SK-N-SH (cell line): ENCODE results near the gene PBX1. TPM values are rescaled to one million over a fixed set of nuclear protein-coding genes. Genes with fewer than 3 reads are reported as not detected.

Experiments used
- CTCF ChIA-PET: fragments of 300-600, 350-600 bp; formaldehyde crosslinking; extraction: SDS; loops from one replicate; lab custom pipeline; 2021; lab: Yijun Ruan, JAX
- POLR2A ChIA-PET: fragments of 350-600 bp; sonication (Branson Sonifier 250); formaldehyde crosslinking; extraction: SDS; loops from one replicate; lab custom pipeline; 2020; ENCODE audit warnings: antibody characterized with exemption, inconsistent platforms; lab: Yijun Ruan, JAX
- DNase-seq: peaks from one replicate; pipeline ENCODE4 v3.0.0; 2012
- H2AFZ ChIP-seq: fragments of 200-600 bp; sonication (generic); 2 replicates; pipeline ENCODE4 v1.8.1; 2016; ENCODE audit warnings: antibody characterized with exemption, mild to moderate bottlenecking, low read depth
- H3F3A ChIP-seq: fragments of 200-600 bp; sonication (generic); replicated peaks from 2 replicates; pipeline ENCODE3; 2016; ENCODE audit warnings: antibody characterized with exemption, mild to moderate bottlenecking; ENCODE audit not compliant: insufficient read depth
- H3K27ac ChIP-seq, 2 experiments: fragments of 200-500 bp in 1 of 2; fragments of 200-600 bp in 1 of 2; sonication (Bioruptor generic) in 1 of 2; sonication (generic), shearing (Covaris generic) in 1 of 2; 2 replicates each; pipeline versions ENCODE4 v1.5.1 to v1.6.1; 2014 to 2016; ENCODE audit warnings: low read depth in 2 of 2, inconsistent platforms in 1 of 2, low read length in 1 of 2, mild to moderate bottlenecking in 1 of 2, mixed read lengths in 1 of 2
- H3K27me3 ChIP-seq: fragments of 200-600 bp; sonication (generic), shearing (Covaris generic); 2 replicates; pipeline ENCODE4 v1.6.1; 2016; ENCODE audit warnings: mixed run types; ENCODE audit not compliant: insufficient read depth
- H3K36me3 ChIP-seq, 2 experiments: fragments of 200-500 bp in 1 of 2; fragments of 200-600 bp in 1 of 2; sonication (Bioruptor generic) in 1 of 2; sonication (generic) in 1 of 2; replicated peaks in 1 of 2; 2 replicates each; pipeline versions ENCODE3 to v1.5.1; 2014 to 2016; ENCODE audit warnings: low read length in 1 of 2, mild to moderate bottlenecking in 1 of 2; ENCODE audit not compliant: insufficient read depth in 2 of 2, control insufficient read depth in 1 of 2
- H3K4me1 ChIP-seq, 2 experiments: fragments of 200-500 bp in 1 of 2; fragments of 200-600 bp in 1 of 2; sonication (Bioruptor generic) in 1 of 2; sonication (generic), shearing (Covaris generic) in 1 of 2; 2 replicates each; pipeline versions ENCODE4 v1.5.1 to v1.6.1; 2014 to 2016; ENCODE audit warnings: low read depth in 1 of 2, low read length in 1 of 2, mixed run types in 1 of 2; ENCODE audit not compliant: insufficient read depth in 2 of 2, control insufficient read depth in 1 of 2
- H3K4me2 ChIP-seq: fragments of 200-600 bp; sonication (generic), shearing (Covaris generic); 2 replicates; pipeline ENCODE4 v1.6.1; 2017; ENCODE audit warnings: mixed run types
- H3K4me3 ChIP-seq, 2 experiments: fragments of 200-500 bp in 1 of 2; fragments of 200-600 bp in 1 of 2; sonication (Bioruptor generic) in 1 of 2; sonication (generic), shearing (Covaris generic) in 1 of 2; 2 replicates each; pipeline versions ENCODE4 v1.5.1 to v1.8.1; 2014 to 2016; ENCODE audit warnings: low read depth in 2 of 2, inconsistent platforms in 1 of 2, low read length in 1 of 2, mild to moderate bottlenecking in 1 of 2, mixed read lengths in 1 of 2, moderate library complexity in 1 of 2
- H3K79me2 ChIP-seq: fragments of 200-600 bp; sonication (generic); 2 replicates; pipeline ENCODE4 v1.8.1; 2017; ENCODE audit warnings: mild to moderate bottlenecking; ENCODE audit not compliant: insufficient read depth
- H3K9ac ChIP-seq: fragments of 200-600 bp; sonication (generic); 2 replicates; pipeline ENCODE4 v1.6.1; 2017; ENCODE audit warnings: mixed run types
- H3K9me2 ChIP-seq: fragments of 200-600 bp; sonication (generic); 2 replicates; pipeline ENCODE4 v1.6.1; 2017; ENCODE audit warnings: mixed run types
- H3K9me3 ChIP-seq: fragments of 200-600 bp; sonication (generic); 2 replicates; pipeline ENCODE4 v1.6.1; 2017; ENCODE audit warnings: mixed run types, mild to moderate bottlenecking, moderate library complexity
- H4K20me1 ChIP-seq: fragments of 200-600 bp; sonication (generic); 2 replicates; pipeline ENCODE4 v1.6.1; 2017; ENCODE audit warnings: mild to moderate bottlenecking, mixed run types; ENCODE audit not compliant: insufficient read depth
- CHD2 ChIP-seq: fragments of 150-350 bp; IDR thresholded peaks from 2 replicates; pipeline ENCODE4 v1.6.1; 2018; ENCODE audit warnings: low read length; ENCODE audit not compliant: partially characterized antibody
- EZH2phosphoT487 ChIP-seq: fragments of 200-600 bp; sonication (generic); IDR thresholded peaks from 2 replicates; pipeline ENCODE4 v1.6.1; 2017; ENCODE audit warnings: low read depth, mixed run types, mild to moderate bottlenecking, antibody characterized with exemption, moderate library complexity, borderline replicate concordance
- GABPA ChIP-seq: IDR thresholded peaks from 2 replicates; pipeline ENCODE4 v1.4.0; 2012; ENCODE audit warnings: low read depth, mild to moderate bottlenecking
- GATA2 ChIP-seq: sonication (generic); formaldehyde crosslinking; IDR thresholded peaks from 2 replicates; pipeline ENCODE4 v1.5.0; 2020; ENCODE audit warnings: mild to moderate bottlenecking, missing genetic modification reagents
- JUND ChIP-seq: IDR thresholded peaks from 2 replicates; pipeline ENCODE4 v1.4.0; 2012
- MXI1 ChIP-seq: IDR thresholded peaks from 2 replicates; pipeline ENCODE4 v1.6.1; 2012; ENCODE audit warnings: mild to moderate bottlenecking, low read depth, low read length, improper control_type of control experiment
- NFIC ChIP-seq: IDR thresholded peaks from 2 replicates; pipeline ENCODE4 v1.4.0; 2012; ENCODE audit warnings: borderline replicate concordance
- NRF1 ChIP-seq: IDR thresholded peaks from 2 replicates; pipeline ENCODE4 v1.6.1; 2012; ENCODE audit warnings: low read depth, mild to moderate bottlenecking, low read length
- RAD21 ChIP-seq: IDR thresholded peaks from 2 replicates; pipeline ENCODE4 v1.6.1; 2012; ENCODE audit warnings: mild to moderate bottlenecking, low read length
- RCOR1 ChIP-seq: fragments of 150-350 bp; IDR thresholded peaks from 2 replicates; pipeline ENCODE4 v1.6.1; 2017; ENCODE audit warnings: antibody characterized with exemption, low read length
- RFX5 ChIP-seq: IDR thresholded peaks from 2 replicates; pipeline ENCODE4 v1.6.1; 2012; ENCODE audit warnings: mild to moderate bottlenecking, improper control_type of control experiment, low read length
- SMC3 ChIP-seq: IDR thresholded peaks from 2 replicates; pipeline ENCODE4 v1.6.1; 2012; ENCODE audit warnings: low read depth, low read length, improper control_type of control experiment
- TAF1 ChIP-seq: IDR thresholded peaks from 2 replicates; pipeline ENCODE4 v1.6.1; 2012; ENCODE audit warnings: low read depth, mild to moderate bottlenecking, low read length, moderate library complexity, borderline replicate concordance
- TCF12 ChIP-seq: IDR thresholded peaks from 2 replicates; pipeline ENCODE4 v1.4.0; 2012
- WGBS: methylation state at CpG from one replicate; pipeline ENCODE4 v1.1.6; 2017; ENCODE audit warnings: low lambda C conversion rate; 5-methylcytosine and 5-hydroxymethylcytosine counted together
- polyA plus RNA-seq, 3 experiments: library from polyadenylated mRNA; depleted of rRNA; stranded (reverse); fragments of >200 nt; gene quantifications; 2 replicates each; pipeline ENCODE4 v1.2.3, GENCODE V29; 2012
- TF ChIP-seq, protein P1 (sequence below): fragments of 200-600 bp; sonication (generic); IDR thresholded peaks from 2 replicates; pipeline ENCODE4 v1.6.1; 2017; ENCODE audit warnings: antibody characterized with exemption, mild to moderate bottlenecking, moderate library complexity
- TF ChIP-seq, protein P2 (sequence below): IDR thresholded peaks from 2 replicates; pipeline ENCODE4; 2012
- TF ChIP-seq, protein P3 (sequence below): fragments of 150-350 bp; IDR thresholded peaks from 2 replicates; pipeline ENCODE4 v1.6.1; 2017; ENCODE audit warnings: antibody characterized with exemption, low read length, low read depth, borderline replicate concordance
- TF ChIP-seq, protein P4 (sequence below): IDR thresholded peaks from 2 replicates; pipeline ENCODE4 v1.4.0; 2012; ENCODE audit warnings: low read depth, borderline replicate concordance

PBX1 gene
- polyA plus RNA-seq, 1 of the 3 experiments (the other 2 are of a cell fraction), result 27.0 TPM

DNA sequence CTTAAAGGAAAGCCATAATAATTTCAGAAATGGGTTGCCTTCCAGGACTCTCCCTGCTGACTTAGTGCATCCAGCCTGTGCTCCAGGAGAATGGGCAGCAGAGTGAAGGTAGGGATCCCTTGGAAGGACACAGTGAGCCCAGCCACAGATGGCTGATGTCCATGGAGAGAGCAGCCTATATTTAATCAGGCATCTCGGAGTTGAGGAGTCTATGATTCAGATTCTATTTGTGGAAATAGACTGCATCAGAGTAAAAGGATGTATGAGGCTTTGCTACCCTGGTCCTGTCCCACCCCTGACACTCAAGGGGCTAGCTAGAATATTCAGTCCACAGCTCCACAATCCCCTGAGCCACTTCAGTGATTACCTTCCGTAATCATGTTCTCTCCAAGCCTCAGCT is 43.8 kb upstream of the PBX1 start:
- ChIA-PET CTCF (interaction anchor here (1.5 kb wide), 1 partner anchor 272 kb away, joined by 4 read pairs; no protein-coding TSS in a partner anchor), POLR2A (no interaction called here)
- Histone ChIP-seq H3K9ac (no peak overlapping the region), H3K36me3 (no peaks in the 10 kb centered on the region), H3K27ac (no peak overlapping the region), H3K9me2 (no peaks in the 10 kb centered on the region)
- no peak for DNase-seq
- WGBS, result 48% methylated on average over 2 of the region's 2 CpGs
- TF ChIP-seq NRF1 (no peak), JUND (no peak), NFIC (no peak), MXI1 (no peak), GATA2 (no peak), EZH2phosphoT487 (no peak), SMC3 (no peak), RFX5 (no peak), CHD2 (no peak), RCOR1 (no peak), TAF1 (no peak), TCF12 (no peak), GABPA (no peak), RAD21 (no peak)
- TF ChIP-seq, protein P1, sequence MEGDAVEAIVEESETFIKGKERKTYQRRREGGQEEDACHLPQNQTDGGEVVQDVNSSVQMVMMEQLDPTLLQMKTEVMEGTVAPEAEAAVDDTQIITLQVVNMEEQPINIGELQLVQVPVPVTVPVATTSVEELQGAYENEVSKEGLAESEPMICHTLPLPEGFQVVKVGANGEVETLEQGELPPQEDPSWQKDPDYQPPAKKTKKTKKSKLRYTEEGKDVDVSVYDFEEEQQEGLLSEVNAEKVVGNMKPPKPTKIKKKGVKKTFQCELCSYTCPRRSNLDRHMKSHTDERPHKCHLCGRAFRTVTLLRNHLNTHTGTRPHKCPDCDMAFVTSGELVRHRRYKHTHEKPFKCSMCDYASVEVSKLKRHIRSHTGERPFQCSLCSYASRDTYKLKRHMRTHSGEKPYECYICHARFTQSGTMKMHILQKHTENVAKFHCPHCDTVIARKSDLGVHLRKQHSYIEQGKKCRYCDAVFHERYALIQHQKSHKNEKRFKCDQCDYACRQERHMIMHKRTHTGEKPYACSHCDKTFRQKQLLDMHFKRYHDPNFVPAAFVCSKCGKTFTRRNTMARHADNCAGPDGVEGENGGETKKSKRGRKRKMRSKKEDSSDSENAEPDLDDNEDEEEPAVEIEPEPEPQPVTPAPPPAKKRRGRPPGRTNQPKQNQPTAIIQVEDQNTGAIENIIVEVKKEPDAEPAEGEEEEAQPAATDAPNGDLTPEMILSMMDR, result no peak
- TF ChIP-seq, protein P2, sequence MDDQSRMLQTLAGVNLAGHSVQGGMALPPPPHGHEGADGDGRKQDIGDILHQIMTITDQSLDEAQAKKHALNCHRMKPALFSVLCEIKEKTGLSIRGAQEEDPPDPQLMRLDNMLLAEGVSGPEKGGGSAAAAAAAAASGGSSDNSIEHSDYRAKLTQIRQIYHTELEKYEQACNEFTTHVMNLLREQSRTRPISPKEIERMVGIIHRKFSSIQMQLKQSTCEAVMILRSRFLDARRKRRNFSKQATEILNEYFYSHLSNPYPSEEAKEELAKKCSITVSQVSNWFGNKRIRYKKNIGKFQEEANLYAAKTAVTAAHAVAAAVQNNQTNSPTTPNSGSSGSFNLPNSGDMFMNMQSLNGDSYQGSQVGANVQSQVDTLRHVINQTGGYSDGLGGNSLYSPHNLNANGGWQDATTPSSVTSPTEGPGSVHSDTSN, result no peak
- TF ChIP-seq, protein P3, sequence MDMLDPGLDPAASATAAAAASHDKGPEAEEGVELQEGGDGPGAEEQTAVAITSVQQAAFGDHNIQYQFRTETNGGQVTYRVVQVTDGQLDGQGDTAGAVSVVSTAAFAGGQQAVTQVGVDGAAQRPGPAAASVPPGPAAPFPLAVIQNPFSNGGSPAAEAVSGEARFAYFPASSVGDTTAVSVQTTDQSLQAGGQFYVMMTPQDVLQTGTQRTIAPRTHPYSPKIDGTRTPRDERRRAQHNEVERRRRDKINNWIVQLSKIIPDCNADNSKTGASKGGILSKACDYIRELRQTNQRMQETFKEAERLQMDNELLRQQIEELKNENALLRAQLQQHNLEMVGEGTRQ, result no peak
- TF ChIP-seq, protein P4, sequence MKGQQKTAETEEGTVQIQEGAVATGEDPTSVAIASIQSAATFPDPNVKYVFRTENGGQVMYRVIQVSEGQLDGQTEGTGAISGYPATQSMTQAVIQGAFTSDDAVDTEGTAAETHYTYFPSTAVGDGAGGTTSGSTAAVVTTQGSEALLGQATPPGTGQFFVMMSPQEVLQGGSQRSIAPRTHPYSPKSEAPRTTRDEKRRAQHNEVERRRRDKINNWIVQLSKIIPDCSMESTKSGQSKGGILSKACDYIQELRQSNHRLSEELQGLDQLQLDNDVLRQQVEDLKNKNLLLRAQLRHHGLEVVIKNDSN, result no peak
- TF ChIP-seq, all 33 proteins: peak for 0
- no peaks in the 10 kb centered on the region for H3F3A ChIP-seq
- no peaks in the 10 kb centered on the region for H4K20me1 ChIP-seq
- no peaks in the 10 kb centered on the region; the same call in 1 of the 2 replicates for H3K27me3 ChIP-seq
- H2AFZ ChIP-seq, result no peak overlapping the region
- no peak overlapping the region for H3K4me3 ChIP-seq
- peaks cover 0 to 5% of the 10 kb centered on the region in 2 experiments; a peak in 2 of 4 replicates for H3K4me1 ChIP-seq
- no peaks in the 10 kb centered on the region for H3K79me2 ChIP-seq
- no peak overlapping the region for H3K4me2 ChIP-seq
- no peaks in the 10 kb centered on the region for H3K9me3 ChIP-seq
